ENCODE data around the gene MMEL1.

Gene MMEL1

DNA sequence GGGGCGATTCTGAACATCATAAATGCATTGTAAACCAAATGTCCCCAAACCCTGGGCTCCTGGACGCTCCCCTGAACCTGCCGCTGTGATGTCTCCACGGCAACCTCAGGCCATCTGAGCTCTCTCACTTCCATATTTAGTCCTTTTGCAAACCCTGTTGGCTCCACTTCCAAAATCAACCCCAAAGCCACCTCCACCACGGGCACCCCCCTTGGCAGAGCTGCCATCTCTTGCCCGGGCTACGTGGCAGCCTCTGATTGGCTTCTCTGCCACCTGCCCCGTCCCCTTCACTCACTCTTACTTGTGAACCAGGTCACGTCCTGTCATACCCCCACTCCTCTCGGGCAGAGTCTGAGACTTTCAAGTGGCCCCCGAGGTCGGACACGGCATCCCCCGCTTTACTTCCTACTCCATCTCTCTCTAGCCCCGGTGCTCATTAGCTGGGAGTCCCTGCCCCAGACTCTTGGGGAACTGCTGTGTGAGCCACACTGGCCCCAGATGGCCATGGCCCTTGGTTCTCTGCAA, 30.4 kb downstream of the MMEL1 start:
- Histone ChIP-seq H3K4me3 (ENCODE audit: severe bottlenecking) (no peak overlapping the region), H3K9me3 (ENCODE audit: severe bottlenecking) (no peaks in the 10 kb centered on the region), H3K4me1 (ENCODE audit: insufficient read depth, poor library complexity, severe bottlenecking) (no peaks in the 10 kb centered on the region), H3K27ac (ENCODE audit: poor library complexity, severe bottlenecking) (no peak overlapping the region), H3K27me3 (ENCODE audit: insufficient read depth, poor library complexity, severe bottlenecking) (peaks cover 22% of the 10 kb centered on the region), H3K36me3 (ENCODE audit: low read depth) (no peaks in the 10 kb centered on the region)
- TF ChIP-seq, protein P1, sequence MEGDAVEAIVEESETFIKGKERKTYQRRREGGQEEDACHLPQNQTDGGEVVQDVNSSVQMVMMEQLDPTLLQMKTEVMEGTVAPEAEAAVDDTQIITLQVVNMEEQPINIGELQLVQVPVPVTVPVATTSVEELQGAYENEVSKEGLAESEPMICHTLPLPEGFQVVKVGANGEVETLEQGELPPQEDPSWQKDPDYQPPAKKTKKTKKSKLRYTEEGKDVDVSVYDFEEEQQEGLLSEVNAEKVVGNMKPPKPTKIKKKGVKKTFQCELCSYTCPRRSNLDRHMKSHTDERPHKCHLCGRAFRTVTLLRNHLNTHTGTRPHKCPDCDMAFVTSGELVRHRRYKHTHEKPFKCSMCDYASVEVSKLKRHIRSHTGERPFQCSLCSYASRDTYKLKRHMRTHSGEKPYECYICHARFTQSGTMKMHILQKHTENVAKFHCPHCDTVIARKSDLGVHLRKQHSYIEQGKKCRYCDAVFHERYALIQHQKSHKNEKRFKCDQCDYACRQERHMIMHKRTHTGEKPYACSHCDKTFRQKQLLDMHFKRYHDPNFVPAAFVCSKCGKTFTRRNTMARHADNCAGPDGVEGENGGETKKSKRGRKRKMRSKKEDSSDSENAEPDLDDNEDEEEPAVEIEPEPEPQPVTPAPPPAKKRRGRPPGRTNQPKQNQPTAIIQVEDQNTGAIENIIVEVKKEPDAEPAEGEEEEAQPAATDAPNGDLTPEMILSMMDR (IDR thresholded peaks at IDR 0.05; ENCODE audit: poor library complexity, severe bottlenecking), result no peak
- no peak for ATAC-seq (ENCODE audit: low read depth)
- DNase-seq (ENCODE audit: low spot score), result no peak

DNA sequence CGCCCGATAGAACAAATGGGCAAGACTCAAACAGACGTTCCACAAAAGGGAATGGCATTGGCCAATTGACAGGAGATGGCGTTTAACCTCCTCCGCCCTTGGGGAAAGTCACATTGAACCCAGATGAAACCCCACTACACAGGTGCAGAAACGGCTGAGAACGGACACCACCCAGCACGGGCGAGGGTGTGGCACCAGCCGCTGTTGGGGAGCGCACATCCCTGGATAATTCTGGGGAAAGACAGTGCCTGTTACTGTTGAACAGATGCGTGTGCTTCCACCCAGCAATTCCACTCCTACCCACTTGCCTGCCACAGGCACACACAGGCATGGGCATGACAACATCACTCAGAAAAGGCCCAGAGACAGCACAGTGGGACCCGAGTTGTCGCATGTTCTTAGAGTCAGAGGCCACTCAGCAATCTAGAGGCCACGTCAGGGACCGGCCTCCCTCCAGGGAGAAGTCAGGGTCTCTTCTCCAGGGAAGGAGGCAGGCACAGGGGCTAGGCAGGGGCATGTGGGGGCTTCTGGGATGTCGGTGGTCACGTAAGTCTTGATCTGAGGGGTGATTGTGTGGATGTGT, 31.0 kb downstream of the MMEL1 start:
- DNase-seq (ENCODE audit: low spot score) (no peak), ATAC-seq (ENCODE audit: low read depth) (no peak)
- TF ChIP-seq, protein P1 (IDR thresholded peaks at IDR 0.05; ENCODE audit: poor library complexity, severe bottlenecking), result no peak
- no peaks in the 10 kb centered on the region for H3K36me3 ChIP-seq (ENCODE audit: low read depth)
- no peak overlapping the region for H3K4me3 ChIP-seq (ENCODE audit: severe bottlenecking)
- H3K4me1 ChIP-seq (ENCODE audit: insufficient read depth, poor library complexity, severe bottlenecking), result no peaks in the 10 kb centered on the region
- H3K9me3 ChIP-seq (ENCODE audit: severe bottlenecking), result no peaks in the 10 kb centered on the region
- peaks cover 22% of the 10 kb centered on the region for H3K27me3 ChIP-seq (ENCODE audit: insufficient read depth, poor library complexity, severe bottlenecking)
- H3K27ac ChIP-seq (ENCODE audit: poor library complexity, severe bottlenecking), result no peak overlapping the region

DNA sequence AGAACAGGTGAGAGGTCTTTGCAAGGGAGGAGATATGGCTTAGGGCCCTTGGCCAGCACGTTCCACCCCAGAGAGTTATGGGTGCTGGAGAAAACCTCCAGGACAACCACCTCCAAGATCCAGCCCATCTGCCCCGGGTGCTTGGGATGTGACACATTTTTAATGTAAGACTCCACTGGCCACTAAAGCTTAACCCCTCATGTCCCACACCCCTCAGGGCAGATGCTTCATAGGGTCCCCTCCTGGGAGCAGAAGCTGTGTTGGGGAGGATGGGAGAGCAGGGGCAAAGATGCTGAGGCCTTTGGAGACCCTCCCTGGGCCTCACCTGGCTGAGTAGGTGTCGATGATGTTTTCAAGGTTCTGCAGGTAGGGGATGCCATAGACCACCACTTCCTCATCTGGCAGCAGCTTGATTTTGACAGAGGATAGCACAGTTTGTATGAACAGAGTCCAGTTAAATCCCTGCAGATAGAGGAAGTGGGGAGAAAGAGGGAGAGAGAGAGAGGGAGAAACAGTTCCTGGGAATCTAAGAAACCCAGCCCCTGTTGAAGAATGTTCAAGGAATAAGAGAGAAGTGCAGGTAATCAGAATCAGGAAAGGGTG, 34.4 kb downstream of the MMEL1 start:
- Histone ChIP-seq H3K9me3 (ENCODE audit: severe bottlenecking) (no peaks in the 10 kb centered on the region), H3K4me3 (ENCODE audit: severe bottlenecking) (no peak overlapping the region), H3K27me3 (ENCODE audit: insufficient read depth, poor library complexity, severe bottlenecking) (peaks cover 22% of the 10 kb centered on the region), H3K27ac (ENCODE audit: poor library complexity, severe bottlenecking) (no peak overlapping the region), H3K36me3 (ENCODE audit: low read depth) (no peaks in the 10 kb centered on the region), H3K4me1 (ENCODE audit: insufficient read depth, poor library complexity, severe bottlenecking) (no peaks in the 10 kb centered on the region)
- ATAC-seq (ENCODE audit: low read depth), result no peak
- no peak for DNase-seq (ENCODE audit: low spot score)
- TF ChIP-seq, protein P1 (IDR thresholded peaks at IDR 0.05; ENCODE audit: poor library complexity, severe bottlenecking), result no peak

DNA sequence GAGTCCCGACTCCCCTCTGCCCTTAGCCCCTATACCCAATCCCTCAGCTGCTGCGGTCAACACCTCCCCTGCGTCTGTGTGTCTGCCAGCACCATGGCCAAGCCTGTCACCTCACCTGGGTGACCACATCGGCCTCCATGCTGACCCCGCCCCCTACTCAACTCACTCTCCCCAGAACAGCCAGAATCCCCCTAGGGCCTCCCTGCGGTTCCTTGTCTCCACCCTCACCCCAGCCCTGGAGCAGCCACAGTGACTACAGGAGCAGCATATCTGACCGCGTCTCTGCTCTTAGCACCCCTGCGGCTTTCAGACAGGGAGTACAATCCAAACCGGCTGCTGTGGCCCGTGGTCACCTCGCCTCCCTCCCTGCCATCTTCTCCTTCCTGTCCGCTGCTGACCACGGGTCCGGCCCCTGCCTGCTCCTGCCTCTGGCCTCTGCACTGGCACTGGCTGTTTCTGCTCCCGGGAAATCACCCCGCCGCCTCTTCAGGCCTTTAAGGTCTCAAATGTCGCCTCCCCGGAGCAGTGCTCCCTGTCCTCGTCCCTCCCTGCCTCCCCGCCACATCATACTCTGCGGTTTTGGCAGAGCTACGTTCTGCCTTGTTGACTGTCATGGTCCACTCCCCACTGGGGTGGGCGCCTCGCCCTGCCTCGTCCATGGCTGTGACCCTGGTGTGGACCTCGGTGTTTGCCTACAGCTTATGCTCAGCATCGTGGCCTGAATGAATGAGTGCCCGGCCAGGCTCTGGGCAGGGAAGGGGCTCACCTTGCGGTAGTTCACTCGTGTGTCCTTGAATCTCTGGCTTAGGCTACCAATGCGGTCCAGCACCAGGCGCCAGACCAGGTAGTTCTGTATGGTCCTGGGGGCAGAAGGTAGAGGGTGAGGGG, 35.1 kb downstream of the MMEL1 start:
- Histone ChIP-seq H3K4me3 (ENCODE audit: severe bottlenecking) (no peak overlapping the region), H3K4me1 (ENCODE audit: insufficient read depth, poor library complexity, severe bottlenecking) (no peaks in the 10 kb centered on the region), H3K36me3 (ENCODE audit: low read depth) (no peaks in the 10 kb centered on the region), H3K27ac (ENCODE audit: poor library complexity, severe bottlenecking) (no peak overlapping the region), H3K9me3 (ENCODE audit: severe bottlenecking) (no peaks in the 10 kb centered on the region), H3K27me3 (ENCODE audit: insufficient read depth, poor library complexity, severe bottlenecking) (peaks cover 19% of the 10 kb centered on the region)
- ATAC-seq (ENCODE audit: low read depth) (no peak), DNase-seq (ENCODE audit: low spot score) (no peak)
- TF ChIP-seq, protein P1 (IDR thresholded peaks at IDR 0.05; ENCODE audit: poor library complexity, severe bottlenecking), result no peak

All from RWPE2 (cell line).